GM21367 (cell line): Measurements from ENCODE around the gene SLC1A1.
"Not testable (repeated sequence)": the region's sequence is repeated elsewhere in the genome, so short reads cannot be mapped to it uniquely, and the experiment has no call there.

Experiments used
- ATAC-seq: cut with Tn5 transposase; IDR thresholded peaks from one replicate; pipeline ENCODE4 v1.9.1; 2021; ENCODE audit not compliant: unreplicated experiment

Gene SLC1A1

GRCh38 chr9:4504250-4504649, 14.0 kb downstream of the SLC1A1 start:
- ATAC-seq = no peak

DNA sequence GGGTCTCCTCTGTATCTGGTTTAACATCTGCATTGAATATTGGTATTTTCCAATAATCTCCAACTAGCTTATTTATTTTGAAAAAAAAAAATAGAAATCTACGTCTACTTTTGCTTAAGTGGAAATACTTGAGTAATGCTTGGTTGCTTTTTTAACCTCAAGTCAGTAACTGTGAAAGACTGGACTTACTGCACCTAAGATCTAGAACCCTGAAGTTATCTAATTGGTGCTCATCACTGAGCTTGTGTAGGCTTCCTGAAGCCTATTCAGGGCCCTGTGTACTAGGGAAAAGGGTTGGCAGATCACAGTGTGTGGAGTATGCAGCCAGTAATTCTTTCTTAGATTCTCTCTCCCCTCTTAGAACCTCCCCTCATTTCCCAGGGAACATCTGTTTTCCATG, 16.2 kb downstream of the SLC1A1 start:
- peak; percentile 42 for ATAC-seq

GRCh38 chr9:4507306-4508130, 17.2 kb downstream of the SLC1A1 start:
- ATAC-seq = no peak

- no peak for ATAC-seq
Measured at GRCh38 chr9:4508246-4508906, 18.1 kb downstream of the SLC1A1 start.

- no peak for ATAC-seq
Measured at GRCh38 chr9:4508907-4509589, 18.8 kb downstream of the SLC1A1 start.

DNA sequence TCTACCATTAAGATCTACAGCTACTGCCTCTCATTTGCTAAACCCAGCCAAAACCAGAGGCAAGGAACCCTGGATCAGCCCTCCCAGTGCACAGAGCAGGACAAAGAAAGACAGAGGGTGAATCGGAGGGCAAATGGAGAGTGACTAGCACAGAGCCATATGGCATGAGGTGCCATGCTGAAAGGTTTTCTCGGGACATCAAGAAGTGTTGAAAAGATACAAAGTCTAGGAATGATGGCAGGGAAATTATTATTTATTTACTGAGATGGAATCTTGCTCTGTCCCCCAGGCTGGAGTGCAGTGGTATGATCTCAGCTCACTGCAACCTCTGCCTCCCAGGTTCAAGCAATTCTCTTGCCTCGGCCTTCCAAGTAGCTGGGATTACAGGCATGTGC, 19.3 kb downstream of the SLC1A1 start:
- ATAC-seq = no peak

DNA sequence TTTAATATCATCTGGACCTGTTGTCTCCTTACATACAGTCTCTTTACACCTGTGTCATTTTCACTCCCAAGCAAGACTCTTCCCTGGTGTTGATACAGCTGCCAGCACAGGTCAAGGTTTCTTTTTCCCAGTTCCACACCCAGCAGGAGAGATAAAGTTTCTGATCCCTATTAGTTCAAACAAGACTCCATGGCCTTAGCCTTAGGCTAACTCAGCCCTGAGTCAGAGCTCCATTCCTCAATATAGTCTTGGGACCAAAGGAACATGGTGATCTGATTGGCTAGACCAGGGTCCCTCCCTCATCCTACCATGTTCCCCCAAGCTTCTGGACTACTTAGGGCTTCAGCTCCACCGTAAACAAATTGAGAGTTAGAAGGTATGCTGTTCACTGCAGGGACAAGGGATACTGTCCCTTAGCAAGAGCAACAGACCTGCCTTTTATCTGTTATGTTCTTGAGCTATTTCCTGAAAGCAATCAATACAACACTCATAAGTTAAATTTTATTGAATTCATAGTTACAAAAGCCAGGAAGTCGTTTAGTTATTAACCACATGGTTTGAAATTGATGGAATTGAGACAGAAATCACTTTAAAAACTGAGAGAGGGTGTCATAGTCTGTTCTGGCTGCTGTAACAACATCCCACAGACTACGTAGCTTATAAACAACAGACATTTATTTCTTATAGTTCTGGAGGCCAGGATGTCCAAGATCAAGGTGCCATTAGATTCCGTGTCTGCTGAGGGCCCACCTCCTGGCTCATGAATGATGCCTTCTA, 20.5 kb downstream of the SLC1A1 start:
- no peak for ATAC-seq

DNA sequence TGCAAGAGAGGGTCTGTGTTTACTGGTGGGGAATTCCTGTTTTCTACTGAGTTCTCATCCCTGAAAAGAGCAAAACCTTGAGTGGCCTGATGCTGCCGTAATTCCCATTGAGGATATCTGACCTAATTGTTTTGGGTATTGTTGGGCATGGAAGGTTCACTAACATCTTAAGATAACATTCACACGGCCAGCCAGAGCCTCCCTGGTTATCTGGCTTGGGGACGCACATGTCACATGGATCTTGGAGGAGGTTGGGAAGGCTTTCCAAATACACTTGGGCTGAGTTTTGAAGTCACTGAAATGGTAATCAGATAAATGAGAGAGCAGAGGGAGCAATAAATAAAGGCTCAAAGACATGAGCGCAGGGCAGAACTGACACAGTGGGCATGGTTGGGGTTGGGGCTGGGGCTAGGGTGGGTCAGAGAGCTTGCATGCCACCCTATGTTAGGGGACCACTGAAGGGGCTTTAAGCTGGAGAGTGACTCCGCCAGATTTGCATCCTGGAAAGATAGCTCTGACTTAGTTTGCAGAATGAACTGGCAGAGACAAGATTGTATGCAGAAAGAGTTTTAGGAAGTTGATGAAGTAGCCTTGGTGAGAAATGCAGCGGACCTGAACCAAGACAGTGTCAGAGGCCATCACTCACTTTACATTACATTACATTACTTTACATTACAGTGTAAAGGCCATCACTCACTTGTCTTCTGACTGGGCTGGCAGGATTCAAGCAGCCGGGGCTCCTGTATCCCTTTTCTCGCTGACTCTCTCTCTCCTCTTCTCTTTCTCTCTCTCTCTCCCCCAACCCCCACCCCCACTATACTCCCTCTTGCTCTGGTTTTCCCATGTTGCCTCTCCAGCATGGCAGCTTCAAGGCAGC, 24.2 kb downstream of the SLC1A1 start:
- ATAC-seq = no peak

GRCh38 chr9:4515958-4516375, 25.7 kb downstream of the SLC1A1 start:
- peak; percentile 57 for ATAC-seq

DNA sequence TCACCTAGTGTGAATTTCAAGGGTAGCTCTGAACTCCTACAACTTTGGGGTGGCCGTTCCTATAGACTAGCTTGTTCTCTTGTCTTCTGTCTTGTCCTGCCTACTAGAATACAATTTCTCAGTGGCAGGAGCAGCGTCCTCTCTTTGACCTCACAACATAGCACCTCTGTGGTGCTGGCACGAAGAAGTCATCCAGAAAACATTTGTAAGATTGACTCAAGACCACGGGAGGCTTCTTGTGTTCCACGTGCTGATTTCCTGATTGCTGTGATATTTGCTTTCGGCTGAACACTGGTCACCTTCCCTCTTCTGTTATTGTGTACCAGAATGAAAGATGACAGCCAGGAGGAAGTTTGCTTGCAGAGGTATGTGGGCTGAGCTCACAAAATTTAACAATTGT, 27.0 kb downstream of the SLC1A1 start:
- no peak for ATAC-seq

GRCh38 chr9:4519604-4520003, 29.3 kb downstream of the SLC1A1 start:
- no peak for ATAC-seq

DNA sequence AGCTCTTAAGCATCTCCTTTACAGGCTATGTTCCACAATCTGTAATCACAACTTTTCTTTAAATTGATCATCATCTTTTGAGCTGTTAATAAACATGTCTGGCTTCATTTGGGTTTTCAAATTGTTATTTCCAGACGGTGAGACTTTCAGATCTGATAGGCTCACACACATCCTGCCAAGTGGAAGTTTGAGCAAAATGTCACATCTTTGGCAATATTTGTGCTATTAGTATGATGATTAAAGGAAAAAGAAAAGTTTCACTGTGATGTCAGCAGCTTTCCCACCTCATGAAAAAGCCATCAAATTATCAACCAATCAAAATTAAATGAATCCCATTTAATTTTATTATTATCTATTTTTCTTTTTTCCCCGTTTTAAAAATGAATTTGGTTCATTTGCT, 29.8 kb downstream of the SLC1A1 start:
- ATAC-seq = no peak

DNA sequence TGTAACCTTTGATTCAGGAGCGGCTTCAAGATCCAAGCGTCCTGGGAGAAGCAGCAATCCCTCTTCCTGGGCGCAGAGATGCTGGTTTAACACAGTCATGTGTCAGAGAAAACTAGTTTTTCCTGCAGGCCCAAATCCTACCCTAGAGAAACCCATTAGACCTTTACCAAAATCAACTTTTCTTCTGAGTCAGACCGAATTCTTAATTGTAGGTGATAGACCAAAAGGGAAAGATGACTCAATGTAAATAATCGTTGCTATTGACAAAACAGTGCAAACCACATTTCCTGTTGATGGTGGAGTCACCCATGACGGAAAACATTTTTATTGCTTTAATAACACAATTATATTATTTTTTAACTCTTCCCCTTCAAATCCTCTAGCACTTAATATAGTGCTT, 40.1 kb downstream of the SLC1A1 start:
- ATAC-seq = no peak

- ATAC-seq = not testable (repeated sequence)
Measured at GRCh38 chr9:4530831-4531230, 40.6 kb downstream of the SLC1A1 start.

DNA sequence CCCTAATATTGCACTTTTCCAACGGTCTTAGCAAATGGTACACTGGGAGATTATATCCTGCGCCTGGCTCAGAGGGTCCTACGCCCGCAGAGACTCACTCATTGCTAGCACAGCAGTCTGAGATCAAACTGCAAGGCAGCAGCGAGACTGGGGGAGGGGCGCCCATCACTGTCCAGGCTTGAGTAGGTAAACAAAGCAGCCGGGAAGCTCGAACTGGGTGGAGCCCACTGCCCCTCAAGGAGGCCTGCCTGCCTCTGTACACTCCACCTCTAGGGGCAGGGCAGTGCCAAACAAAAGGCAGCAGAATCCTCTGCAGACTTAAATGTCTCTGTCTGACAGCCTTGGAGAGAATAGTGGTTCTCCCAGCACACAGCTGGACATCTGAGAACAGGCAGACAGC, 41.1 kb downstream of the SLC1A1 start:
- not testable (repeated sequence) for ATAC-seq

GRCh38 chr9:4533881-4534280, 43.6 kb downstream of the SLC1A1 start:
- not testable (repeated sequence) for ATAC-seq

DNA sequence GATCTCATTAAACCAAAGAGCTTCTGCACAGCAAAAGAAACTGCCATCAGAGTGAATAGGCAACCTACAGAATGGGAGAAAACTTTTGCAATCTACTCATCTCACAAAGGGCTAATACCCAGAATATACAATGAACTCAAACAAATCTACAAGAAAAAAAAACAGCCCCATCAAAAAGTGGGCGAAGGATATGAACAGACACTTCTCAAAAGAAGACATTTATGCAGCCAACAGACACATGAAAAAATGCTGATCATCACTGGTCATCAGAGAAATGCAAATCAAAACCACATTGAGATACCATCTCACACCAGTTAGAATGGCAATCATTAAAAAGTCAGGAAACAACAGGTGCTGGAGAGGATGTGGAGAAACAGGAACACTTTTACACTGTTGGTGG, 45.9 kb downstream of the SLC1A1 start:
- ATAC-seq = not testable (repeated sequence)

GRCh38 chr9:4537581-4537980, 47.3 kb downstream of the SLC1A1 start:
- no peak for ATAC-seq

- ATAC-seq = no peak
Measured at GRCh38 chr9:4538107-4538506, 47.8 kb downstream of the SLC1A1 start.

GRCh38 chr9:4538621-4539020, 48.4 kb downstream of the SLC1A1 start:
- ATAC-seq = no peak
